GM23338 (cell line): ENCODE data around the gene APPBP2. TPM values are rescaled to one million over a fixed set of nuclear protein-coding genes. Genes with fewer than 3 reads are reported as not detected.

Experiments
- ATAC-seq: fragments of 200-7000 bp; cut with Tn5 transposase; 3 replicates; pipeline ENCODE4 v1.9.1; 2020
- DNase-seq: peaks from one replicate; pipeline ENCODE4 v3.0.0-alpha.2; 2015; ENCODE audit warnings: low spot score
- H2AFZ ChIP-seq: fragments of 200-600 bp; sonication (generic); 2 replicates; pipeline ENCODE4 v1.8.0; 2016; ENCODE audit warnings: antibody characterized with exemption, mild to moderate bottlenecking, moderate library complexity
- H3F3A ChIP-seq: fragments of 200-600 bp; sonication (generic); replicated peaks from 2 replicates; pipeline ENCODE4 v1.8.0; 2017; ENCODE audit warnings: antibody characterized with exemption, mixed run types, low read depth
- H3K27ac ChIP-seq: fragments of 200-600 bp; sonication (generic); 2 replicates; pipeline ENCODE4 v1.6.1; 2016; ENCODE audit warnings: low read depth
- H3K27me3 ChIP-seq: fragments of 200-600 bp; sonication (generic); 2 replicates; pipeline ENCODE4 v1.8.0; 2016; ENCODE audit warnings: mild to moderate bottlenecking, mixed run types, moderate library complexity; ENCODE audit not compliant: insufficient read depth
- H3K36me3 ChIP-seq: fragments of 200-600 bp; sonication (generic); 2 replicates; pipeline ENCODE4 v1.8.0; 2016; ENCODE audit warnings: mild to moderate bottlenecking; ENCODE audit not compliant: insufficient read depth
- H3K4me1 ChIP-seq: fragments of 200-600 bp; sonication (generic); 2 replicates; pipeline ENCODE4 v1.8.0; 2016; ENCODE audit warnings: mild to moderate bottlenecking, moderate library complexity; ENCODE audit not compliant: insufficient read depth
- H3K4me2 ChIP-seq: fragments of 200-600 bp; sonication (generic); 2 replicates; pipeline ENCODE4 v1.7.1; 2017; ENCODE audit warnings: mixed run types
- H3K4me3 ChIP-seq: fragments of 200-600 bp; sonication (generic); 2 replicates; pipeline ENCODE4 v1.6.1; 2016; ENCODE audit warnings: mixed run types
- H3K79me2 ChIP-seq: fragments of 200-600 bp; sonication (generic); replicated peaks from 2 replicates; pipeline ENCODE4 v1.8.0; 2017; ENCODE audit warnings: mild to moderate bottlenecking; ENCODE audit not compliant: insufficient read depth
- H3K9me2 ChIP-seq: fragments of 200-600 bp; sonication (generic); 2 replicates; pipeline ENCODE4 v1.8.0; 2017; ENCODE audit not compliant: insufficient read depth
- H4K20me1 ChIP-seq: fragments of 200-600 bp; sonication (generic); replicated peaks from 2 replicates; pipeline ENCODE4 v1.8.0; 2017; ENCODE audit warnings: mild to moderate bottlenecking; ENCODE audit not compliant: insufficient read depth
- H3K27ac Mint-ChIP-seq: 2 replicates; pipeline ENCODE4 v1.8.0; 2020; ENCODE audit warnings: inconsistent platforms, mild to moderate bottlenecking, moderate library complexity, mixed read lengths
- H3K27me3 Mint-ChIP-seq: 3 replicates; pipeline ENCODE4 v1.8.0; 2022; ENCODE audit warnings: low read depth, mild to moderate bottlenecking, moderate library complexity, mixed read lengths, inconsistent platforms; ENCODE audit not compliant: insufficient read depth, poor library complexity
- H3K36me3 Mint-ChIP-seq: 3 replicates; pipeline ENCODE4 v1.8.0; 2021; ENCODE audit warnings: low read depth, mild to moderate bottlenecking, inconsistent platforms, moderate library complexity, mixed read lengths
- H3K4me1 Mint-ChIP-seq: 3 replicates; pipeline ENCODE4 v1.8.0; 2020; ENCODE audit warnings: mild to moderate bottlenecking, inconsistent platforms, mixed read lengths
- H3K4me3 Mint-ChIP-seq: 3 replicates; pipeline ENCODE4 v1.8.0; 2021; ENCODE audit warnings: moderate library complexity, mild to moderate bottlenecking, inconsistent platforms, mixed read lengths
- H3K9me3 Mint-ChIP-seq: 3 replicates; pipeline ENCODE4 v1.8.0; 2020; ENCODE audit warnings: moderate library complexity, mild to moderate bottlenecking, inconsistent platforms, mixed read lengths
- CREB1 ChIP-seq: fragments of 250-450 bp; sonication (Bioruptor Pico); IDR thresholded peaks from 2 replicates; pipeline ENCODE4 v1.5.0; 2020; ENCODE audit warnings: low read depth, mild to moderate bottlenecking, moderate library complexity
- EZH2 ChIP-seq: fragments of 200-600 bp; sonication (generic); IDR thresholded peaks from one replicate; pipeline ENCODE4 v1.8.0; 2017; ENCODE audit warnings: antibody characterized with exemption, mild to moderate bottlenecking, low read depth; ENCODE audit not compliant: unreplicated experiment
- JUNB ChIP-seq: IDR thresholded peaks from one replicate; pipeline ENCODE4 v1.6.1; 2016; ENCODE audit warnings: antibody characterized with exemption; ENCODE audit not compliant: unreplicated experiment
- REST ChIP-seq: IDR thresholded peaks from one replicate; pipeline ENCODE4 v1.6.1; 2018; ENCODE audit warnings: antibody characterized with exemption; ENCODE audit not compliant: unreplicated experiment
- STAT1 ChIP-seq: IDR thresholded peaks from one replicate; pipeline ENCODE4 v1.6.1; 2016; ENCODE audit warnings: antibody characterized with exemption; ENCODE audit not compliant: unreplicated experiment
- ZNF331 ChIP-seq: fragments of 250-450 bp; sonication (Bioruptor Pico); IDR thresholded peaks from 2 replicates; pipeline ENCODE4 v1.5.0; 2020; ENCODE audit warnings: low read depth, mild to moderate bottlenecking, moderate library complexity
- polyA plus RNA-seq: library from polyadenylated mRNA; unstranded; fragments of >200 nt; fragmentation: Nextera tagmentation; extraction: Ambion mirVana; gene quantifications from 2 replicates; pipeline ENCODE4 v1.2.1, GENCODE V29; 2016
- total RNA-seq: library from RNA; depleted of rRNA; stranded (reverse); fragments of >200 nt; shearing (Covaris generic); gene quantifications from 2 replicates; pipeline ENCODE4 v1.2.3, GENCODE V29; 2014
- TF ChIP-seq, protein P1 (sequence below): fragments of 250-450 bp; sonication (Bioruptor Pico); IDR thresholded peaks from 2 replicates; pipeline ENCODE4 v1.5.0; 2020; ENCODE audit warnings: mild to moderate bottlenecking, moderate library complexity
- TF ChIP-seq, protein P2 (sequence below): IDR thresholded peaks from 2 replicates; pipeline ENCODE4 v1.6.1; 2016; ENCODE audit warnings: antibody characterized with exemption

APPBP2 gene
- total and polyA plus RNA-seq, 2 experiments from 2014 or later: 9.3 to 15.0 TPM

- TF ChIP-seq ZNF331 (no peak), REST (no peak), EZH2 (no peak), JUNB (no peak), CREB1 (CRISPR knock-in tag) (no peak), STAT1 (no peak)
- TF ChIP-seq, protein P1, sequence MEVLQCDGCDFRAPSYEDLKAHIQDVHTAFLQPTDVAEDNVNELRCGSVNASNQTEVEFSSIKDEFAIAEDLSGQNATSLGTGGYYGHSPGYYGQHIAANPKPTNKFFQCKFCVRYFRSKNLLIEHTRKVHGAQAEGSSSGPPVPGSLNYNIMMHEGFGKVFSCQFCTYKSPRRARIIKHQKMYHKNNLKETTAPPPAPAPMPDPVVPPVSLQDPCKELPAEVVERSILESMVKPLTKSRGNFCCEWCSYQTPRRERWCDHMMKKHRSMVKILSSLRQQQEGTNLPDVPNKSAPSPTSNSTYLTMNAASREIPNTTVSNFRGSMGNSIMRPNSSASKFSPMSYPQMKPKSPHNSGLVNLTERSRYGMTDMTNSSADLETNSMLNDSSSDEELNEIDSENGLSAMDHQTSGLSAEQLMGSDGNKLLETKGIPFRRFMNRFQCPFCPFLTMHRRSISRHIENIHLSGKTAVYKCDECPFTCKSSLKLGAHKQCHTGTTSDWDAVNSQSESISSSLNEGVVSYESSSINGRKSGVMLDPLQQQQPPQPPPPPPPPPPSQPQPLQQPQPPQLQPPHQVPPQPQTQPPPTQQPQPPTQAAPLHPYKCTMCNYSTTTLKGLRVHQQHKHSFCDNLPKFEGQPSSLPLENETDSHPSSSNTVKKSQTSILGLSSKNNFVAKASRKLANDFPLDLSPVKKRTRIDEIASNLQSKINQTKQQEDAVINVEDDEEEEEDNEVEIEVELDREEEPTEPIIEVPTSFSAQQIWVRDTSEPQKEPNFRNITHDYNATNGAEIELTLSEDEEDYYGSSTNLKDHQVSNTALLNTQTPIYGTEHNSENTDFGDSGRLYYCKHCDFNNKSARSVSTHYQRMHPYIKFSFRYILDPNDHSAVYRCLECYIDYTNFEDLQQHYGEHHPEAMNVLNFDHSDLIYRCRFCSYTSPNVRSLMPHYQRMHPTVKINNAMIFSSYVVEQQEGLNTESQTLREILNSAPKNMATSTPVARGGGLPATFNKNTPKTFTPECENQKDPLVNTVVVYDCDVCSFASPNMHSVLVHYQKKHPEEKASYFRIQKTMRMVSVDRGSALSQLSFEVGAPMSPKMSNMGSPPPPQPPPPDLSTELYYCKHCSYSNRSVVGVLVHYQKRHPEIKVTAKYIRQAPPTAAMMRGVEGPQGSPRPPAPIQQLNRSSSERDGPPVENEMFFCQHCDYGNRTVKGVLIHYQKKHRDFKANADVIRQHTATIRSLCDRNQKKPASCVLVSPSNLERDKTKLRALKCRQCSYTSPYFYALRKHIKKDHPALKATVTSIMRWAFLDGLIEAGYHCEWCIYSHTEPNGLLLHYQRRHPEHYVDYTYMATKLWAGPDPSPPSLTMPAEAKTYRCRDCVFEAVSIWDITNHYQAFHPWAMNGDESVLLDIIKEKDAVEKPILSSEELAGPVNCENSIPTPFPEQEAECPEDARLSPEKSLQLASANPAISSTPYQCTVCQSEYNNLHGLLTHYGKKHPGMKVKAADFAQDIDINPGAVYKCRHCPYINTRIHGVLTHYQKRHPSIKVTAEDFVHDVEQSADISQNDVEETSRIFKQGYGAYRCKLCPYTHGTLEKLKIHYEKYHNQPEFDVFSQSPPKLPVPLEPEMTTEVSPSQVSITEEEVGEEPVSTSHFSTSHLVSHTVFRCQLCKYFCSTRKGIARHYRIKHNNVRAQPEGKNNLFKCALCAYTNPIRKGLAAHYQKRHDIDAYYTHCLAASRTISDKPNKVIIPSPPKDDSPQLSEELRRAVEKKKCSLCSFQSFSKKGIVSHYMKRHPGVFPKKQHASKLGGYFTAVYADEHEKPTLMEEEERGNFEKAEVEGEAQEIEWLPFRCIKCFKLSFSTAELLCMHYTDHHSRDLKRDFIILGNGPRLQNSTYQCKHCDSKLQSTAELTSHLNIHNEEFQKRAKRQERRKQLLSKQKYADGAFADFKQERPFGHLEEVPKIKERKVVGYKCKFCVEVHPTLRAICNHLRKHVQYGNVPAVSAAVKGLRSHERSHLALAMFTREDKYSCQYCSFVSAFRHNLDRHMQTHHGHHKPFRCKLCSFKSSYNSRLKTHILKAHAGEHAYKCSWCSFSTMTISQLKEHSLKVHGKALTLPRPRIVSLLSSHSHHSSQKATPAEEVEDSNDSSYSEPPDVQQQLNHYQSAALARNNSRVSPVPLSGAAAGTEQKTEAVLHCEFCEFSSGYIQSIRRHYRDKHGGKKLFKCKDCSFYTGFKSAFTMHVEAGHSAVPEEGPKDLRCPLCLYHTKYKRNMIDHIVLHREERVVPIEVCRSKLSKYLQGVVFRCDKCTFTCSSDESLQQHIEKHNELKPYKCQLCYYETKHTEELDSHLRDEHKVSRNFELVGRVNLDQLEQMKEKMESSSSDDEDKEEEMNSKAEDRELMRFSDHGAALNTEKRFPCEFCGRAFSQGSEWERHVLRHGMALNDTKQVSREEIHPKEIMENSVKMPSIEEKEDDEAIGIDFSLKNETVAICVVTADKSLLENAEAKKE (CRISPR knock-in tag): no peak
- TF ChIP-seq, protein P2, sequence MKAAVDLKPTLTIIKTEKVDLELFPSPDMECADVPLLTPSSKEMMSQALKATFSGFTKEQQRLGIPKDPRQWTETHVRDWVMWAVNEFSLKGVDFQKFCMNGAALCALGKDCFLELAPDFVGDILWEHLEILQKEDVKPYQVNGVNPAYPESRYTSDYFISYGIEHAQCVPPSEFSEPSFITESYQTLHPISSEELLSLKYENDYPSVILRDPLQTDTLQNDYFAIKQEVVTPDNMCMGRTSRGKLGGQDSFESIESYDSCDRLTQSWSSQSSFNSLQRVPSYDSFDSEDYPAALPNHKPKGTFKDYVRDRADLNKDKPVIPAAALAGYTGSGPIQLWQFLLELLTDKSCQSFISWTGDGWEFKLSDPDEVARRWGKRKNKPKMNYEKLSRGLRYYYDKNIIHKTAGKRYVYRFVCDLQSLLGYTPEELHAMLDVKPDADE: no peak
- Histone ChIP-seq H3F3A (no peaks in the 10 kb centered on the region), H4K20me1 (no peaks in the 10 kb centered on the region), H3K27ac (no peak overlapping the region), H3K27me3 (no peaks in the 10 kb centered on the region), H3K4me3 (no peak overlapping the region), H2AFZ (no peak overlapping the region), H3K79me2 (no peaks in the 10 kb centered on the region), H3K4me2 (no peak overlapping the region), H3K36me3 (no peaks in the 10 kb centered on the region; the same call in 1 of the 2 replicates), H3K4me1 (no peaks in the 10 kb centered on the region), H3K9me2 (no peaks in the 10 kb centered on the region)
- Mint-ChIP-seq H3K27me3 (no peaks in the 10 kb centered on the region), H3K4me3 (no peak overlapping the region), H3K9me3 (no peaks in the 10 kb centered on the region), H3K4me1 (no peaks in the 10 kb centered on the region), H3K27ac (no peak overlapping the region), H3K36me3 (peaks cover 24% of the 10 kb centered on the region; the same call in 2 of the 3 replicates)
- no peak for DNase-seq
- ATAC-seq: no peak
Observed at GRCh38 chr17:60473788-60474187, 52.3 kb downstream of the APPBP2 start.
